Spleen (tissue), 11 donors: Measurements from ENCODE around the gene BMPR1A. TPM values are rescaled to one million over a fixed set of nuclear protein-coding genes. Genes with fewer than 3 reads are reported as not detected.

Experiments used
- DNase-seq: peaks from one replicate; pipeline ENCODE4 v3.0.0-alpha.2; 2020
- H3K27ac ChIP-seq, 8 donors: fragments of 200-600 bp; sonication (generic) in 7 of 8; 1 replicate in 4 of 8; 2 replicates in 4 of 8; pipeline versions ENCODE4 v1.5.0 to v1.8.0; 2016 to 2021; ENCODE audit warnings: inconsistent platforms in 4 of 8, mild to moderate bottlenecking in 4 of 8, moderate library complexity in 1 of 8
- H3K27me3 ChIP-seq, 7 donors: fragments of 200-600 bp; sonication (generic) in 6 of 7; replicated peaks in 1 of 7; 1 replicate in 4 of 7; 2 replicates in 3 of 7; pipeline versions ENCODE4 v1.5.0 to v1.8.0; 2016 to 2021; ENCODE audit warnings: inconsistent platforms in 3 of 7, mild to moderate bottlenecking in 1 of 7
- H3K36me3 ChIP-seq, 6 donors: fragments of 200-600 bp; sonication (generic) in 5 of 6; 1 replicate in 4 of 6; 2 replicates in 2 of 6; pipeline versions ENCODE4 v1.5.0 to v1.8.0; 2016 to 2021; ENCODE audit warnings: inconsistent platforms in 2 of 6
- H3K4me1 ChIP-seq, 6 donors: fragments of 200-600 bp; sonication (generic) in 5 of 6; 1 replicate in 3 of 6; 2 replicates in 3 of 6; pipeline versions ENCODE4 v1.5.0 to v1.8.0; 2016 to 2021; ENCODE audit warnings: inconsistent platforms in 3 of 6
- H3K4me3 ChIP-seq, 8 donors: fragments of 200-600 bp; sonication (generic) in 7 of 8; 1 replicate in 4 of 8; 2 replicates in 4 of 8; pipeline versions ENCODE4 v1.5.0 to v1.8.0; 2016 to 2021; ENCODE audit warnings: inconsistent platforms in 4 of 8, mild to moderate bottlenecking in 4 of 8, moderate library complexity in 2 of 8
- H3K9me3 ChIP-seq, 8 donors: fragments of 200-600 bp; sonication (generic) in 7 of 8; 1 replicate in 4 of 8; 2 replicates in 4 of 8; pipeline versions ENCODE4 v1.5.0 to v1.8.0; 2016 to 2021; ENCODE audit warnings: inconsistent platforms in 4 of 8
- CTCF ChIP-seq, 11 experiments: fragments of 200-600 bp in 7 of 11; fragments of 450-650 bp in 4 of 11; sonication (generic) in 4 of 11; IDR thresholded peaks in 8 of 11; conservative IDR thresholded peaks in 3 of 11; 1 replicate in 7 of 11; 2 replicates in 4 of 11; pipeline versions ENCODE4 v1.4.0 to v1.8.0; 2016 to 2021; ENCODE audit warnings: antibody characterized with exemption in 11 of 11, inconsistent platforms in 4 of 11, mild to moderate bottlenecking in 1 of 11
- POLR2A ChIP-seq, 3 donors: fragments of 450-650 bp; IDR thresholded peaks; one replicate each; pipeline ENCODE4 v1.5.1; 2017; ENCODE audit warnings: antibody characterized with exemption in 3 of 3, mild to moderate bottlenecking in 1 of 3
- POLR2AphosphoS5 ChIP-seq, 3 donors: sonication (generic); formaldehyde crosslinking; IDR thresholded peaks; one replicate each; pipeline ENCODE4 v1.5.1; 2017; ENCODE audit warnings: antibody characterized with exemption in 3 of 3
- WGBS, 5 donors: extraction: QIAGEN DNeasy Blood & Tissue Kit in 3 of 5; methylation state at CpG; one replicate each; pipeline versions ENCODE4 v1.1.5 to v1.1.7; 2013 to 2018; 5-methylcytosine and 5-hydroxymethylcytosine counted together
- intact Hi-C: fragments of 100-400 bp; cut with DNase I; formaldehyde crosslinking; loops from one replicate; pipeline ENCODE4 v1.15.0; 2023; ENCODE audit warnings: low total_unique reads
- polyA plus RNA-seq, 3 donors: library from polyadenylated mRNA; stranded (reverse); fragments of 200-250 nt; gene quantifications; one replicate each; pipeline ENCODE4 v1.2.1, GENCODE V29; 2013
- total RNA-seq, 7 donors: library from RNA; depleted of rRNA in 3 of 7; stranded (reverse); fragments of >200 nt in 3 of 7; fragmentation: NEBNext Ultra II Directional in 4 of 7; extraction: Animal tissue kit (Norgen Biotek cat#: 25700) in 4 of 7; gene quantifications; one replicate each; pipeline versions ENCODE4 v1.1.0 to v1.2.1, GENCODE V29; 2016 to 2021
- donor health status: healthy with polysubstance abuse.
- donor health status: DM: no; HTN: no; CAD: no; lungs with moderate emphysema.
- donor health status: DM: no; HTN: no; CAD: no.
- donor health status: Bipolar disorder and iron deficiency.
- donor health status: healthy.
- donor health status: DM: no; HTN: no; CAD: no.
- donor health status: DM: yes; HTN: yes; CAD: no.

Gene BMPR1A
- total and polyA plus RNA-seq, 10 donors, result 1.3 to 17.9 (median 10.2) TPM

DNA sequence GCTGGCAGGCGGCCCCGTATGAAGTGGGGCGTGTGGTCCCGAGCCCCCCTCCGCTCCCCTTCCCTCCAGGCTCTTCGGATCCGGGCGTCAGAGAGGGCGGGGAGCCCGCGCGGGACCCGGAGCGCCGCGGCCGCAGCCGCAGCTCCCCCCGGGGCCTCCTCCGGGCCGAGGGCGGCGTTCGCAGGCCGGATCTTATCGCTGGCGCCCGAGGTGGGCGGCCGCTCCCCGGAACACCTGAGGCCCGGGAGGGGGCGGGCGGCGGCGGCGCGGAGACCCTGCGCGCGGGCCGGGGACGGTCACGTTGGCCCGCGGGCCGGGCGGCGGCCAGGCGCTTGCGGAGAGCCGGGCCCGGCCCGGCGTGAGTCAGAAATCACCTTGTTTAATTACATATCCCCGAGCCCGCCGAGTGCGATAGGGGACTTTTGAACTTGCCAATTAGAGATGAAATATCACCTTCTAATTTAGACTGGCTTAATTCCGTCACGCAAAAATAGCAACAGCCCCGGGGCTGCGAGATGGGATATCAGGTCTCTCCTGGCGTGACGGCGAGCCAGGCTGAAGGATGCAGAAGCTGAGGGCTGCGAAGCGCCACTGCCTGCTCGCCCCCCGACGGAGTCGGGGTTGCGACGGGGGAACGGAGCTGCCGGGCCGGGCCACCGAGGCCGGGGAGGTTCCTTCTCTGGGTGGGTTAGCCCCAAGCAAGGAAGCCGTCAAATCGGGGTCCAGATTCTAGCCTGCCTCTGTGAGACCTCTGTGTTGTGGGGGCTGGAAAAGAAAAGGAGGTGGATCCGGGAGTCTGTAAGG lies 44.7 kb upstream of the BMPR1A start:
- WGBS, 5 donors, result 0 to 2% (median 1%) methylated on average over 24 to 82 of the region's 82 CpGs
- Histone ChIP-seq H3K9me3 (no peaks in the 10 kb centered on the region), H3K27me3 (peaks cover 0 to 75% (median 12%) of the 10 kb centered on the region in 7 donors), H3K4me3 (peak overlapping the region; percentile 41 to 94 (median 68)), H3K36me3 (no peaks in the 10 kb centered on the region), H3K27ac (peak overlapping the region; percentile 59 to 96 (median 94)), H3K4me1 (peaks cover 9 to 27% (median 19%) of the 10 kb centered on the region in 6 donors)
- DNase-seq, result peak; percentile 89
- no peak for TF ChIP-seq POLR2A (IDR thresholded peaks at IDR 0.05)
- TF ChIP-seq CTCF (IDR thresholded peaks at IDR 0.05 in 8 of 11, conservative IDR thresholded peaks at IDR 0.05 in 3 of 11), result no peak
- peak in 1 of 3 donors; percentile 39 for TF ChIP-seq POLR2AphosphoS5 (IDR thresholded peaks at IDR 0.05)
- intact Hi-C loops, result no loop called here

DNA sequence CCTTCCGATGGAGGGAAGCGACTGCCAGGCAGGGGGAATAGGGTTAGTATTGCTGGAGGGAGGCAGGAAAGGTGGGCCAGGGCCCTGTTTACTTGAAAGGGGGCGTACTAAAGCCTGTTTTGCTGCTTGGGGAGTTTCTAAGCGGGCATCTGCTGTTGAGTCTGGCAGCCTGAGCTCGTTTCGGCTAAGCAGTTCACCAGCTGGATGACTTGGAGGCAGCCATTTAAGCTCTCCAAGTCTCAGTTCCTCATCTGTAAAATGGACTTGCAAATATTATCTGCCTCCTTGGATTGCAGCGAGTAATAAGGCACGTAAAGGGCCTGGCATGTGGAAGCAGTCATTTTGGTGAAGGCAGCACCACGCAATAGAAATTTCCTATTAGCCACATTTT lies 44.1 kb upstream of the BMPR1A start:
- no peak for DNase-seq
- Histone ChIP-seq H3K27ac (peak overlapping the region; percentile 59 to 96 (median 94)), H3K9me3 (no peaks in the 10 kb centered on the region), H3K27me3 (peaks cover 0 to 73% (median 12%) of the 10 kb centered on the region in 7 donors), H3K36me3 (no peaks in the 10 kb centered on the region), H3K4me1 (peaks cover 9 to 27% (median 19%) of the 10 kb centered on the region in 6 donors), H3K4me3 (peak overlapping the region; percentile 41 to 94 (median 68))
- WGBS, 5 donors, result 47 to 56% (median 54%) methylated on average over 9 of the region's 9 CpGs
- no peak for TF ChIP-seq POLR2AphosphoS5 (IDR thresholded peaks at IDR 0.05)
- no peak for TF ChIP-seq CTCF (IDR thresholded peaks at IDR 0.05 in 8 of 11, conservative IDR thresholded peaks at IDR 0.05 in 3 of 11)
- TF ChIP-seq POLR2A (IDR thresholded peaks at IDR 0.05), result no peak
- intact Hi-C loops, result no loop called here

DNA sequence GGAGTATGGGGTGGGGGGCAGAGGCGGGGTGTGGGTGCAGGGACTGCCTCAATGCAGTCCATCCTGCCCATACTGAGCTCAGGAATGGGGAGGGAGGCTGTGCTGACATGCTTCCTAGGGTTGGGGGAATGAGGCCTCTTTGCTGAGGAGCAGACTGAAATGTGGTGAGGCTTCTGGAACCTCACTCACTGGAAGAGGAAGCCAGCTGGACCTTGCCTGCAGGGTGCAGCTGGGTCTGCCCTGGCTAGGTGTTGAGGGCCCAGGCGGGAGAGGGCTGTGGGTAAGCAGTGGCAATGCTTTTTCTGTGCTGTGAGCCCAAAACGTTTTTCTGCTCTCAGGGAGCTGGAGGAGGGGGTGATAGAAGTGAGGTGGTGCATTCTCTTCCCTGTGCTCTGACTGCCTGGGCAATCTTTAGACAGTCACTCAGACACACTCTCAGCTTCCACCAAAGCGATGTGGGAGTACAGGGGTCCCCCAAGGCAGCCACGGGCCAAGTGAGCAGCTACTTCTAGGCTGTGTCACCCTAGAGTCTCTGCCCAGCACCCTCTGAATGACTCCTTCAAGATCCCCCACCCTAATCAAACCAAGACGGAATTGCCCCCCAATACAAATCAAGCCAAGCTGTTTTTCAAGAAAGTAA lies 41.1 kb upstream of the BMPR1A start:
- peaks cover 9 to 23% (median 19%) of the 10 kb centered on the region in 6 donors for H3K4me1 ChIP-seq
- no peak for DNase-seq
- H3K27ac ChIP-seq, result no peak overlapping the region
- H3K4me3 ChIP-seq, result no peak overlapping the region
- peaks cover 0 to 44% (median 0%) of the 10 kb centered on the region in 7 donors for H3K27me3 ChIP-seq
- no peak for TF ChIP-seq POLR2AphosphoS5 (IDR thresholded peaks at IDR 0.05)
- no peak for TF ChIP-seq CTCF (IDR thresholded peaks at IDR 0.05 in 8 of 11, conservative IDR thresholded peaks at IDR 0.05 in 3 of 11)
- TF ChIP-seq POLR2A (IDR thresholded peaks at IDR 0.05), result no peak
- WGBS, 5 donors, result 69 to 80% (median 73%) methylated on average over 6 of the region's 6 CpGs
- intact Hi-C loops, result no loop called here
- H3K9me3 ChIP-seq, result no peaks in the 10 kb centered on the region
- H3K36me3 ChIP-seq, result no peaks in the 10 kb centered on the region

GRCh38 chr10:86715836-86716235 lies 40.6 kb upstream of the BMPR1A start:
- intact Hi-C loops, result no loop called here
- H3K4me3 ChIP-seq, result no peak overlapping the region
- H3K4me1 ChIP-seq, result peaks cover 5 to 18% (median 13%) of the 10 kb centered on the region in 6 donors
- no peaks in the 10 kb centered on the region for H3K9me3 ChIP-seq
- no peaks in the 10 kb centered on the region for H3K36me3 ChIP-seq
- DNase-seq, result no peak
- H3K27me3 ChIP-seq, result peaks cover 0 to 41% (median 0%) of the 10 kb centered on the region in 7 donors
- TF ChIP-seq POLR2AphosphoS5 (IDR thresholded peaks at IDR 0.05), result no peak
- TF ChIP-seq CTCF (IDR thresholded peaks at IDR 0.05 in 8 of 11, conservative IDR thresholded peaks at IDR 0.05 in 3 of 11), result no peak
- TF ChIP-seq POLR2A (IDR thresholded peaks at IDR 0.05), result no peak
- no peak overlapping the region for H3K27ac ChIP-seq
- 68 to 83% (median 73%) methylated on average over 5 of the region's 5 CpGs for WGBS, 5 donors
